ENCODE measurements around the gene FBXL17. TPM values are rescaled to one million over a fixed set of nuclear protein-coding genes. Genes with fewer than 3 reads are reported as not detected.

FBXL17 gene
- total RNA-seq, 4 donors from 2014 or later = 11.5 to 28.6 (median 19.9) TPM

- Histone ChIP-seq H3K36me3 (no peaks in the 10 kb centered on the region), H3K4me1 (no peaks in the 10 kb centered on the region), H3K27me3 (no peaks in the 10 kb centered on the region), H3K27ac (no peak overlapping the region), H3K9me3 (no peaks in the 10 kb centered on the region), H3K4me3 (no peak overlapping the region)
- intact Hi-C loops (cut with DNase I; ENCODE audit: low total_unique reads) = no loop called here
- TF ChIP-seq, protein P1, sequence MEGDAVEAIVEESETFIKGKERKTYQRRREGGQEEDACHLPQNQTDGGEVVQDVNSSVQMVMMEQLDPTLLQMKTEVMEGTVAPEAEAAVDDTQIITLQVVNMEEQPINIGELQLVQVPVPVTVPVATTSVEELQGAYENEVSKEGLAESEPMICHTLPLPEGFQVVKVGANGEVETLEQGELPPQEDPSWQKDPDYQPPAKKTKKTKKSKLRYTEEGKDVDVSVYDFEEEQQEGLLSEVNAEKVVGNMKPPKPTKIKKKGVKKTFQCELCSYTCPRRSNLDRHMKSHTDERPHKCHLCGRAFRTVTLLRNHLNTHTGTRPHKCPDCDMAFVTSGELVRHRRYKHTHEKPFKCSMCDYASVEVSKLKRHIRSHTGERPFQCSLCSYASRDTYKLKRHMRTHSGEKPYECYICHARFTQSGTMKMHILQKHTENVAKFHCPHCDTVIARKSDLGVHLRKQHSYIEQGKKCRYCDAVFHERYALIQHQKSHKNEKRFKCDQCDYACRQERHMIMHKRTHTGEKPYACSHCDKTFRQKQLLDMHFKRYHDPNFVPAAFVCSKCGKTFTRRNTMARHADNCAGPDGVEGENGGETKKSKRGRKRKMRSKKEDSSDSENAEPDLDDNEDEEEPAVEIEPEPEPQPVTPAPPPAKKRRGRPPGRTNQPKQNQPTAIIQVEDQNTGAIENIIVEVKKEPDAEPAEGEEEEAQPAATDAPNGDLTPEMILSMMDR (IDR thresholded peaks at IDR 0.05) = no peak
- TF ChIP-seq POLR2A (IDR thresholded peaks at IDR 0.05) = no peak
- no peak for DNase-seq
Measured at GRCh38 chr5:108122702-108123101, 259.2 kb downstream of the FBXL17 start.

GRCh38 chr5:108118813-108119514 is 262.9 kb downstream of the FBXL17 start:
- no peak overlapping the region for H3K27ac ChIP-seq
- TF ChIP-seq, protein P1 (IDR thresholded peaks at IDR 0.05) = no peak
- TF ChIP-seq POLR2A (IDR thresholded peaks at IDR 0.05) = no peak
- no peak overlapping the region for H3K4me3 ChIP-seq
- no peaks in the 10 kb centered on the region for H3K4me1 ChIP-seq
- intact Hi-C loops (cut with DNase I; ENCODE audit: low total_unique reads) = no loop called here
- no peaks in the 10 kb centered on the region for H3K9me3 ChIP-seq
- H3K27me3 ChIP-seq = no peaks in the 10 kb centered on the region
- DNase-seq = no peak
- H3K36me3 ChIP-seq = no peaks in the 10 kb centered on the region

DNA sequence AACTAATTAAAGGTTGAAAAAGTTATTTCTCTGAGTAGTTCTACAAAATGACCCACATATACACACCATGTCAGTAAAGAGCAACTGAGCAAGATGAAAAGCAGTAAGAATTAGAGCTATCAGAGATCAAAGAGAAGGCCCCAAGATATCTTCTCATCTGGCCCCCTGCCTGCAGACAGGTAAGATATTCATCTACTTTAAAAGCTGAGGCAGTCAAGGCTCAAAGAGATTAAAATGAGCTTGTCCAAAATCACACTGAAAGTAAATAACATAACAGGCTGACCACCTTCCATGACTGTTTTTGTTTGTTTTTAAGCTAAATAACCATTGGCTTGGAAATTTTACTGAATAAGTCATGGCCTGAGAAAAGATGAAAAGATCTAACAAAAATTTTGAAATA is 266.2 kb downstream of the FBXL17 start:
- Histone ChIP-seq H3K27ac (no peak overlapping the region), H3K27me3 (no peaks in the 10 kb centered on the region)
- intact Hi-C loops (cut with DNase I; ENCODE audit: low total_unique reads) = no loop called here

GRCh38 chr5:108113950-108114349 is 267.9 kb downstream of the FBXL17 start:
- Histone ChIP-seq H3K27me3 (no peaks in the 10 kb centered on the region), H3K4me3 (no peak overlapping the region), H3K4me1 (no peaks in the 10 kb centered on the region), H3K27ac (no peak overlapping the region), H3K9me3 (peaks cover 0 to 4% of the 10 kb centered on the region in 2 donors), H3K36me3 (no peaks in the 10 kb centered on the region)
- TF ChIP-seq POLR2A (IDR thresholded peaks at IDR 0.05) = no peak
- TF ChIP-seq, protein P1 (IDR thresholded peaks at IDR 0.05) = no peak
- intact Hi-C loops (cut with DNase I; ENCODE audit: low total_unique reads) = no loop called here
- no peak for DNase-seq

More for the DNA sequence above, 266.2 kb downstream of the FBXL17 start:
- no peaks in the 10 kb centered on the region for H3K4me1 ChIP-seq
- H3K4me3 ChIP-seq = no peak overlapping the region
- no peak for DNase-seq
- TF ChIP-seq, protein P1 (IDR thresholded peaks at IDR 0.05) = no peak
- no peak for TF ChIP-seq POLR2A (IDR thresholded peaks at IDR 0.05)
- H3K9me3 ChIP-seq = peaks cover 0 to 4% of the 10 kb centered on the region in 2 donors
- H3K36me3 ChIP-seq = no peaks in the 10 kb centered on the region

DNA sequence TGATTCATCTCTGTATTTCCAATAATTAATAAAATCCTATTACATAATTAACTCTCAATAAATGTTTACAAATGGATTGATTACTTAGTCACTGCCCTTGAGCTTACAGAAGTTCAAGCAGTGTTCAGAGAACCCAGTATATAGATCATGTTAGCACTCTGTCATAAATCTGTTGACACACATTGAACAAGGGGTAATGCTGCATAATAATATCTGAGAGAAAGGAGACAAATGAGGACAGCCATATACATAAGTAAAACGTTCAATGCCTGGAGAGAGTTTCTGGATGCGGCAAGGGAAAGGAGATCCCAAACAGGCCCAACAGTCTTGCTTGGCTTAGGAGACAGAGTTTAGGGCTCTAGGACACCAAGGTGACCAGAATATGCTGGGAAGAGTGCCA is 270.2 kb downstream of the FBXL17 start:
- no peak for DNase-seq
- no peak overlapping the region for H3K27ac ChIP-seq
- intact Hi-C loops (cut with DNase I; ENCODE audit: low total_unique reads) = no loop called here
- TF ChIP-seq POLR2A (IDR thresholded peaks at IDR 0.05) = no peak
- TF ChIP-seq, protein P1 (IDR thresholded peaks at IDR 0.05) = no peak
- H3K36me3 ChIP-seq = no peaks in the 10 kb centered on the region
- H3K4me3 ChIP-seq = no peak overlapping the region
- no peaks in the 10 kb centered on the region for H3K27me3 ChIP-seq
- no peaks in the 10 kb centered on the region for H3K4me1 ChIP-seq
- peaks cover 0 to 4% of the 10 kb centered on the region in 2 donors for H3K9me3 ChIP-seq
